Fibroblast of skin of back (primary cell): ENCODE data around the gene PLCB3.
"Not testable (repeated sequence)": the region's sequence is repeated elsewhere in the genome, so short reads cannot be mapped to it uniquely, and the experiment has no call there.

Source experiments
- DNase-seq: peaks from one replicate; pipeline ENCODE4 v3.0.0-alpha.2; 2013

PLCB3 gene

DNA sequence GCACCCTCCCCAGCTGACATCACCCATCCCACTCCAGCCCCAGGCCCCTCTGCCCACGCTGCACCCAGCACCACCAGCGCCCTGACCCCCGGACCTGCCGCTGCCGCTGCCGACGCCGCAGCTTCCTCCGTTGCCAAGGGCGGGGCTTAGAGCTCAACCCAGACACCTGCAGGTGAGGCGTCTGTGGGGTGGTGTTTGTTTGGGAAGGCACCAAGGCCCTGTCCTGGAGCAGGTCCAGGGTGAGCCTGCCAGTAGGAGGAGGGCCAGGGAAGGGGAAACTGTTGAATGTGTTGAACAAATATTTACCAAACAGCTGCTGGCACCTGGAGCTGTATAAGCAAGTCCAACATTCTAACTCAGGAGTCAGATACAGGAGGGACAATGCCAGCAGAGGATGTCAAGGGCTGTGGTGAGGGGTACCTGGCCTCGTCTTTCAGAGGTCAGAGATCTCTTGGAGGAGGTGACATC, 13.8 kb upstream of the PLCB3 start:
- DNase-seq = no peak

DNA sequence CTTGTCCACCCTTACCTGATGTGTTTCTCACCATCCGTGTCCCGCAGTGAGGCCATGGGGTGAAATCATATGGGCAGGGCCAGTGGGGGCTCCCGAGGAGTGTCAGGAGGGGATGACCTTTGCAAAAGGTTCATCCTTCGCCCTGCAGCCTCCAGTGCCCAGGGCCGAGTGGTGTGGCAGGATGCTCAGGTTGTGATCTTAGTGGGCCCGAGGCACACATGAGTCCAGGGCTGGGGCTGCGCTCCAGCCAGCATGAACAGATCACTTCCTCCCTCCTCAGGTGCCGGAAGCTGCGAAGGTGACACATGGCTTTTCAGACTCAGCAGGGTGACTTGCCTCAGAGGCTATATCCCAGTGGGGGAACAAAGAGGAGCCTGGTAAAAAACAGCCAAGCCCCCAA, 13.3 kb upstream of the PLCB3 start:
- DNase-seq = no peak

DNA sequence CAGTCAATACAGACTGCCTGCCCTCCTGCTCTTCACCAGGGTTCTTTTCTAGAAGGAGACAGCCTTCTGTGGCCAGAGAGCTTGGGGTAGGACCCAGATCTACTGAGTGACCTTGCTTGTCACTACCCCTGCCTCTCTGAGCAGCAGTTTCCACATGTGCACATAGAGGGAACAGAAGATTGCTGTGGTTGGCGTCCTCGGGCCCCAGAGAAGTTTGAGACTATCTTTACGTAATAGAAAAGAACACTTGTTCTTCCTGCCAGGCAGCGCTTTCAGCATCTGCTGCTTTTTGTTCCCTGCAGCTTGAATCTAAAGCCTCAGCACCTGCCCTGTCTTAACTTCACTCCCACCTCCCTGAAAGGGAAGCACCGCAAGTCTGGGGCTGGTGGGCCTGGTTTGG, 12.3 kb upstream of the PLCB3 start:
- no peak for DNase-seq

DNA sequence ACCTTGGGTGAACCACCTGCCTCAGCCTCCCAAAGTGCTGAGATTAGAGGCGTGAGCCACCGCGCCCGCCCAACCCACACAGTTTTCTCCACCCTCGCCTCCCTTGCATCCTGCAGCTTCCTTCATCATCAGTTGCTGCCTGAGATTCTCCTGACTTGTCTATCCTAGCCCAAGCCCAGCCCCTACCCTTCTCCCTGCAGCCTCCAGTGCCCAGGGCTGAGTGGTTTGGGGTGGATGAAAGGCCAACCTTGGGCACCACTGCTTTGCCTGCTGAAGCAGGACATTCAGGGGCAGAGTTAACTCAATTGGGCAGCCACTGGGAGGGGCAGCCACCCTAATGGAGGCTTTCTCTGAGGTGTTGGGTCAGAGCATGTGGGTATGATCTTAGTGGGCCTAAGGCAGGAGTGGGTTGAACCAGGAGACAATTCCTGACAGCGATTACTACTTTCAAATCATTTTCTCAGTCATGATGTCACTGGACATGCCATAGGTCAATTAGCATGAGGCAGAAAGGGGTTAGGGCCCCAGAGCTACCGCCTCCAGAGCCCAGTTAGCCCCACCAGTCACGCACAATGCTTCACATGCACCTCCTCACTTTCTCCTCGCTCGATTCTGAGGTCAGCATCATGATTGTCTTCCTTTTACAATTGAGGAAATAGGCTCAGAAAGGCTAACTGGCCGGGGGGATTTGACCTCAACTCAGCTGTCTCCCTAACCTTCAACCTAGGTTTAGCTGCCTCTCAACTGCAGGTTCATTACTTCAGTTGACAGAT, 11.5 kb upstream of the PLCB3 start:
- DNase-seq = no peak

DNA sequence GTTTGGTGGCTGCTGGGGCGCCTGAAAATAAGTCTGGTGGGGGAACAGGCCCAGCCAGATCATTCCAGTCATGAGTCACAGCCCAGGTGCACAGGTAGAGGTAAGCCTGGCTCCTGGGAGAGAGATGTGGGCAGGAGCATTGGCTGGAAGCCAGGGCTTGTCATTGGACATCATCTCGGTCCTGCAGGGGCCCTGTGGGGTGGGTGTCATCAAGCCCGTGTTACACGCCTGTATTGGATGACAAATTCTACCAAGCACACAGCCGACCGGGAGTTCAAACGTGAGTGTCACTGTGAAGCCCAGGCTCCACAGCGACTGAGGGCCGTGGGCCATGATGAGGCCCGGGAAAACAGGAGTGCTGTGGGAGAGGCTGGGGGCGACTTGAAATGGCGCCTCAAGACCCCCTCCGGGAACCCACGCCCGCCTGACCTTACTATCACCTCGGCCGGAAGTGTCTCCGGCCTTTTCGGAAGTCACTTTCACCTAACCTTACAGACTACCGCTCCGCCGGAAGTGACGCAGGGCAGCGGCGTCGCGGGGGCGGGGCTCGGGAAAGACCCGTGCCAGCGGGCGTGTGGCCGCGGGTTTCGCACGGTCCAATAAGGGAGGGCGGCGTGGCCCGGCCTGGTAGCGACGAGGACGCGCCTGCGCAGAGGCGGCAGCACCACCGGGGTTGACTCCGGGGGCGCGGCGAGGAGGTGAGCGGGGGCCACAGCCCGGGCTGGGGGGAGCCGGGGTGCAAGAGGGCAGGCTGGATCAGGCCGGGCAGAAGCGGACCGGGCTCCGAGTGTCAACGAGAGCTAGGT, 10.7 kb upstream of the PLCB3 start, which contains the start of gene FKBP2:
Gene FKBP2, plus strand, starts transcription at position 661 of the 806 bp plus-strand sequence. CDS start 1,293 bp downstream, outside the sequence.
- peak; percentile 96 for DNase-seq

DNA sequence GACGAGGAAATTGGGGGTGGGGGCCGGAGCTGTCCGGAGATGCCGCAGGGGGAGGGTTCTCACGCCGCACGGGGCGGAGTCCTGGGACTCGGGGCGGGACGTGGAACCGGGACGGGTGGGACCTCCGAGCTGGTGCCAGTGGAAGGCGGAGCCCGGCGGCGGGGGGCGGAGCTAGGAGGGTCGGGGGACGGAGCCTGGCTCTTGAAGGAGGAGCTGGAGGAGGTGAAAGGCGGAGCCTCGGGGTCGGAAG, 10.2 kb upstream of the PLCB3 start:
- peak; percentile 98 for DNase-seq

DNA sequence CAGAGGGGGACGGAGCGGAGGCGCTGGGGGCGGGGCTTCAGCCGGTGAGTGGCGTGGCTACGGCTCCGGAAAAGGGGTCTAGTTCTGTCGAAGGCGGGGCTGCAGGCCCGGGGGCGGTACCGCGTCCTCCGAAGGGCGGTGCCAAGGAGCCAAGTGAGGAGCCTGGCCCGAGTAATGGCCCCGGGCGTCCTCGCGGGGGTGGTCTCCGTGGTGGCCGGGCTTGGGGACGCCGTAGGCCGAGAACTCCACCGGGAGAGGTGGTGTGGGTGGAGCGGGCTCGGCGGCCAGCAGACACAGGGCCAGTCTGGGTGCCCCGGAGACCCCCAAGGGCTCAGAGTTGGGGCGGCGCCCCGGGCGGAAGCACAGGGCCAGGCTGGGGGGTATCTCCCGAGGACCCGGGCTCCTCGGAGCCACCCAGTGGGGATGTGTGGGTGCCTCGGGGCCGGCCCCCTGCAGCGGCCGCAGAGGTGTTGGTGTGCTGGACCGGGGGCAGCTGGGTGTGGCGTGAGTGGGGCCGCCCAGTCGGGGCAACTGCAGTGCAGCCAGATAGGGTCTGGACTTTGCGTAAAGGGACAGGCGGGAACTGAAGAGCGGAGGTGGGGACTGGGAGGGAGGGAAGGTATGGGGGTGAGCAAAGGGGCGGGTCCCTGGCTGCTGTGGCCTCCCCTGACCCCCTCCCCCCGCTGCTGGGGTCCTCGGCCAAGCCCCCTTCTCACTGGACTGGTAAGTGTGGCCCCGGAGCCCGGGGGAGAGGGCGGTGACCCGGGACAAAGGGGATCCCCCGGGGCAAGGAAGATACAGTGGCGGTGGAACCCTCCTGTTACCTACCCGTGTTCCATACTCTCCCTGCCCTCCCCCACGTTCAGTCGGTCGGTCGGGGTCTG, 9.6 kb upstream of the PLCB3 start:
- peak; percentile 39 for DNase-seq

DNA sequence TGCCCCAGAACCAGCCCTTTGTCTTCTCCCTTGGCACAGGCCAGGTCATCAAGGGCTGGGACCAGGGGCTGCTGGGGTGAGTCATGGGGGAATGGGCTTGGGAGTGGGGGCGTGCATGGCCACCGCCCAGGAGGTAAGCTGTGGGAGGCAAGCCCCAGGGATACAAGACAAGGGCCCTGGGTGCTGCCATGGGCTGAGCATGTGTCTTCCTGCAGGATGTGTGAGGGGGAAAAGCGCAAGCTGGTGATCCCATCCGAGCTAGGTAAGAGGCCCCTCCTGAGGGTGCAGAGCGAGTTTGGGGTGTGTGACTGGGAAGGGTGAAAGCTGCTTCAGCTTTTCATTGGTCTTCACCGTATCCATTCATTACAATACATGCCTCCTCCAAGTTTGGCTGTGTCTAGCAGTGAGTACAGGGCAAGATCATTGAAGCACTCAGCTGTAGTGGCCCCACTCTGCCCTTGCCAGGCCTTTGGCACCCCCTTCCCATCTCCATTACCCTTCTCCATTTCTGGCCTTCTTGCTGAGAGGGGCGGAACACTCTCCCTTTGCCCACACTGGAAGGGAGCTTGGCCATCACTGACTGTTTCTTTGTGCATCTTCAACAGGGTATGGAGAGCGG, 8.0 kb upstream of the PLCB3 start:
- DNase-seq = no peak

DNA sequence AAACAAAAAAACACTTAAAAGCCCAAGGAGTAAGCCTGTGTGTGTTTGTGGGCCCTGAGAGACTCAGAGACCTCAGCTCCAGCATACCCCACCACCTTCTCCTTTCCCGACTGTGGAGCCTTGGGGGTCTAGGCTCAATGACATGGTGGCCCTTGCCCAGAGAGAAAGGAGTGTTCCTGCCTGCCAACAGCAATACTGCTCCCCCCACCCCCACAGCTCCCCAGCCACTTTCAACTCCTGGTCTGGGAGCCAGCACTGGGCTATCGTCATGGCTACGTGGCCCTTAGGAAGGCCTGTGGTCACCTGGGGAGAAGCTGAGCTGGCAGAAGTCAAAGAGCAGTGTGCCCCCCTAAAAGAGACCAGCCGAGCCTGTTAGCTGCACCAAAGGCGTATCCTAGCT, 7.2 kb upstream of the PLCB3 start:
- no peak for DNase-seq

DNA sequence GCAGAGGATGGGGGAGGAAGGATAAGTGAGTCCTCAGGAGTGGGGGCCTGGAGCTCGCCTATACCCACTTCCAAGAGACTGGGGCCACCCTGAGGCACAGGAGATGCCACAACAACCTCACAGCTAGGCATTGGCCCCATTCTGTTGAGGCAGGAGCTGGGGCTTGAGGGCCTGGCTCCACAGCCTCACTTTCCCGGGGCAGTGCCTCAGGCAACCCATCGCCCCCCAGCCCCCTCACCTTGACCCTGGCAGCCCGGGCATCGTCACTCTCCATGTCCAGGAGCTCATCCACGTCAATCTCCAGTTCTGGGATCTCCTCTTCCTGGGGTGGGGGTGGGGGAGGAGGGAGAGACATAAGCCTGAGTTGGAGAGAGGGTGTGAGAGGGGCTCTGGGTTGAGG, 6.4 kb upstream of the PLCB3 start:
- DNase-seq = no peak

DNA sequence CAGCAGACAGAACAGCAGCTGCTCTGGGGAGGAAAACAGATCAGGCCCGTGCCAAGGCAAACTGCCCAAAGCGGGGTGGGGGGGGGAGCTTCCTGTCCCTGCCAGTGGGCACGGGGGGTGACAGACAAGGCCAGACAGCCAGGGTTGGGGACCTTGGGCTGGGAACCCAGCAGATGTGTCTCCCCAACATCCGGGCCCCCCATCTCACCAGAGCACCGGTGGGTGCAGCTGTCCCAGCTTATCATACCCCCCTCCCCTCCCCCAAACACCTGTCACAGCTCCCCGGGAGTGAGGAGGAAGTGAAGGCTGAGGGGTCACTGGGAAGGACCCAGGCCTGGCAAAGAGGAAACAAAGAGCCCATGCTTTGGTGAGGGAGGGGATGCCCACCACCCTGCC, 5.9 kb upstream of the PLCB3 start:
- DNase-seq = no peak

DNA sequence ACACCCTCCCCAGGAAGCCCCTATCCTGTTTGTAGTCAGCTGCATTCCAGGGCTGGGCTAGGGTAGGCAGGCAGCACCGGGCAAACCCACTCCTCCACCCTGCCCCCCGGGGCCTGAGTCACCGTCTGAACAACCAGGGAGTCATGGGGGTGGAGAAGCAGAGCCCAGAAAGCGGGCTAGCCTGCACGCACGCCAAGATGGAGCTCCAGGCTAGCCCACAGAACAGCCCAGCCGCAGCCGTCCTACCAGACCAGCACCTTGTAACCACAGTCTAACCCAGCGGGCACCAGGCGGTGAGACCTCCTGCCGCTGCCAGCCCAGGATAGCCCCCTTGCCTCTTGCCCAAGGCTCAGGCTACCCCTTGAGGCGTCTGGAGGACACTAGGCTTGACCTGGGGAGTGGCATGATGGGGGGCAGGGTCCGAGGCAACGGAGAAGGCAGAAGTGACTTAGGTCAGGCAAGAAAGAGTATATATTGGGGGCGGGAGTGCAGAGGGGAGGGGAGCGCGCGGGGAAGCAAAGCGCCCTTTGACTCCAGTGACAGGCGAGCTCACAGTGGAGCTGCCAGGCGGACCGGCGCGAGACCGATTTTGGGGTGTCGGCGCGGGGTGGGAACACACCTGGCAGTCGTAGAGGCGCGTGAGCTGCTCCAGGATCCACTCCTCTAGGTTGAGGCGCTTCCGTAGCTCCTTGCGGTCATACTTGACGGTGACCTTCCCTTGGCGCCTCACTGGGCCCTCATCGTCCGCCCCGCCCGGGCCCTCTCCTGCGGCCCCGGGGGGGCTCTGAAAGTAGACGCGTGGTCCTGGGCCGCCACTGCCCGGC, 5.3 kb upstream of the PLCB3 start:
- peak; percentile 98 for DNase-seq

DNA sequence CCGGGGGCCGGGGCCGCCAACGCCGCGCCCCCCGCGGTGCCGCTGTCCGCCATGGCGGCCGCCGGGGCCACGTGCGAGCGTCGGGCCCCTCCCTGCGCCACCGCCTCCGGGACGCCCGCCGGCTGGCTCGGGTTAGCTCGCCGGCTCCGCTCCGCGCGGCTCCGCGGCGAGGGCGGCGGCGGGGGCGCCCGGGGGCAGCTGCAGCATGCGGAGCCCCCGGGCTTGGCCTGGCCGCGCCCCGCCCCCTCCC, 4.8 kb upstream of the PLCB3 start:
- DNase-seq = not testable (repeated sequence)

DNA sequence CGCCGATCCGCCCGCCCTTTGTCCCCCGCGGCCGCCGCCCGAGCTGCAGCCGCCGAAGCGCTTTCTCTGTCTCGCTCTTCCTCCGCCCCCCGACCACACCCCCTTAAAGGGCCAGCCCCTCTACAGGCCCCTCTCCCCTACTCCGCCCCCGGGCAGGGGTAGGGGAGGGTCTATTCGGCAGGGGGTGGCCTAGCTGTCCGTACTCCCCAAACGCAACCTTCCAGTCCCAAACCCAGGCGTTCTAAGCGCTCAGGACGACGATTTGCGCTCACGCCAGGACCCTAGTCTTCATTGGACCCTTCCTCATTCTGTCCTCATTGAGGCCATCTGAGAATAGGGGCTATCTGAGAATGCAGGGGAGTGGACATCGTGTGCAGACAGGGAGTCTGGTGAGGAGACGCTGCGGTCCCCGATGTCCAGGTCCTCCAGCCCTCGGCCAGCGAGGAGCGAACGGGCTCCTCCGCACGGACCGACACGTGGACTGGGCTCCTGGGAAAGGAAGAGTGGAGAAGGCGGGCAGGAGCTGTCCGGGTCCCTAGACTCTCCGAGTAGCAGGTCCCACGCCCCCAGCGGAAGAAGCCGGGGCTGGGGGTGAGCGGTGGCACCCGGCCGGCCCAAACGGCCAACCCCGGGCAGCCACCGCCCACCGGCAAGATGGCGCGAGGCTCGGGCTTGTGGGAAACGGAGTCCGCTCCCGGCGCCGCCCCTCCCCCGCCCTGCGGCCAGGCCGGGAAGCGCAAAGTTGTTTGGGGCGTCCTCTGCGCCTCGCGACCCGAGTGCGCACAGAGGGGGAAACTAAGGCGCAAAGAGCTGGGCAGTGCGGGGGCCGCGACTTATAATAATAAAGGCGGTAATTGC, 4.2 kb upstream of the PLCB3 start, which contains the start of gene PPP1R14B:
Gene PPP1R14B, minus strand, starts transcription at position 73 of the 858 bp plus-strand sequence. CDS start 270 bp downstream, outside the sequence.
- DNase-seq = peak; percentile 93

DNA sequence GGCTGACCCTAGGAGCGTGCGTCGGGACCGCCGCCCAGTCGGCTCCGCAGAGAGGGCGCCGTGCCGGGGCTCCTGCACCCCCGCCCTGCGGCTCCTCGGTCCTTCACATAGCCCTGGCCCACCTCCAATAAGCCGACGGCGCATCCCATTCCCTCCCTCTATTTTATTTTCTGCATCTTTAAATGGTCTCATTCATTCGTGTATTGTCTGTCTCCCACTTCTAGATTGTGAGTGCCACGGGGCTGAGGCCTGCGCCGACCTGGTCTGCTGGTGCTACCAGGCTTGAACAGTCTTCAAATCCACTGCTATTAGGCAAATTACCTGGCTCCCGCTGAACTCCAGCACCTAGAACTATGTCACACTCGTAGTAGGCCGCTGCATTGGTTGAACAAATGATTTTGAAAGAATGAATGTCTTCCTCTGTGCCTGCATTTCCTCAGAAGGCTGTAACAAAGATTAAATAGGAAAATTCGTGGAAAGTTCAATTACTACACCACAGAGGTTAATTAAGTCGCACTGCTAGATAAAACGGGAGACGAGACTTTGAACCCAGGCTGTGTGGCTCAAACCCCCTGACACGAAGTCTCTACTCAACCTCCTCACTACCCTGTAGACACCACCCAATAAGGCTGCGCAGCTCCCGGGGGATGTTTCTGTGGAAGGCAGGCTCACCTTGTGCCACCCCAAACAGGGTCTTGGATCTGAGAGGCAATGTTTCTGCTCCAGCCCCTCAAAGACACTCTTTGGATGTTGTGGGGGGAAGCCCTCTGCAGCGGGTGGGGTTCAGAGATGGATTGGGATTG, 3.4 kb upstream of the PLCB3 start:
- DNase-seq = no peak

DNA sequence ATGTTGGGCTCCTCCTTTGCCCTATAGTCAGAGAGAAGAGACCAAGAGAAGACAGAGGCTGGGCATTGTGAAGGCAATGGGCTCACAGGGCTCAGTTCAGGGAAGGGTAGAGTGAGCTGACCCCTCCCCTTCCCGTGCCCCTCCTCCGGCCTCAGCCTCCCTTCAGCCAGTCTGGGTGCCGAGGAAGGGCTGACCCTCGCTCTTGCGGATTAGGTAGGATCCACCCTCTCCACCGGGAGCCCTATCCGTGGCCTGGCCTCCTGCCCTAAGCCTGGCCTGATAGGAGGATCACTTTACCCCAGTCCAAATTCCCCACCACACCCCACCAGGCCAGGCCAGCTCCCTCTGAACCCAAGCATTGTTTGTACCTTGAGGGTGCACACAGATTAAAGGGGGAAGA, 2.8 kb upstream of the PLCB3 start:
- no peak for DNase-seq

DNA sequence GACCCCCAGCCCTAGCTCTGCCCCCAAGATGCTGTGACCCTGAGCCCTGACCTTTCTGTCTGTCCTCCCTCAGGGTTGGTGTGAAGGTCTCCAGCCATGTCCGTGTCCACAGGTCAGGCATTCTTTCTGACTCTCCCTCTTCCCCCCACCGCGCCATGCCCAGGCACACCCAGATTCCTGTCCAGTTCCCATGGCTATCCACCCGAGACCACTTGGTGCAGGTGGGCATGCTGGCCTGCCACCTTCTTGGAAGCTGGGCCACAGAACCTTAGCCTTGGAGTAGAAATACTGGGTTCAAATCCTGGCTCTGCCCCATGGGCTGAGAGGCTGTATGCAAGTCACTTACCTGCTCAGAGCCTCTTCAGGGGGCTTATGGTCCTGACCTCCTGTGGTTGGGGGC, 2.3 kb upstream of the PLCB3 start:
- DNase-seq = no peak

DNA sequence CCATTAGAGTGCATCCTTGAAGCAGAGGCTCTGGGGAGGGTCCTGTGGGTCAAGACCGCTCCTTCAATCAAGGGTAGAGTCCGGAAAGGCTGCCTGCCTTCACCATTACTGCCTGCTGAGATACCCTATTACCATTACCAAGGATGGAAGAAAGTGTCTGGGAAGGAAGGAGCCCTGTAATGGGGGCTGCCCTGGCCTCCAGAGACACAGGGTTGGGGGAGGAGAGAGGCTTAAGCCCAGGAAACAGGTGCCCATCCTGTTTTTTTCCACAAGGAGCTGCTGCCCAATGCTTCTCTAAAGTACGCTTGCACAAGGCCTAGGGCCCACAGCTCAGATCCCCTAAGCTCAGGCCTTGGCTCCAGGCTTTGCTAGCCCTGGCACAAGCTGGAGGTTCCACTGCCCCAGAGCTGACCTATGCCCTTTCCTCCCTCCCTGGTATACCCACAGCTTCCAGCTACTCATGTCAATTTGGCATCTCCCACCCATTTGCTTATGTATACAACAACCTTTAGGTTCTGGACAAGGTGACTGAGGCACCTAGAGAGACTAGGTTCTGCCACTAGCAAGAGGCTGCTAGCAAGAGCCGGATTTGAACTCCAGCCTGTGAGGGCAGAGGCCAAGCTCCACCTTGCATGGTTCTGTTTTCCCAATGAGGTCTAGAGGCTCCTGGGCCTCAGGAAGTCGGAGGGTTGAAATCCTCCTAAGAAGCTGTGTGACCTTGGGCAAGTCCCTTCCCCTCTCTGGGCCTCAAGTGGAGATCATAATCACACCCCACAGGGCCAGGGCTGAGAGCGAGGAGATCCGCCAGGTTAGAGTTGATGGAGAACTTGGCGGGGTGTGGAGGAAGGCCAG, 1.5 kb upstream of the PLCB3 start:
- DNase-seq = no peak

DNA sequence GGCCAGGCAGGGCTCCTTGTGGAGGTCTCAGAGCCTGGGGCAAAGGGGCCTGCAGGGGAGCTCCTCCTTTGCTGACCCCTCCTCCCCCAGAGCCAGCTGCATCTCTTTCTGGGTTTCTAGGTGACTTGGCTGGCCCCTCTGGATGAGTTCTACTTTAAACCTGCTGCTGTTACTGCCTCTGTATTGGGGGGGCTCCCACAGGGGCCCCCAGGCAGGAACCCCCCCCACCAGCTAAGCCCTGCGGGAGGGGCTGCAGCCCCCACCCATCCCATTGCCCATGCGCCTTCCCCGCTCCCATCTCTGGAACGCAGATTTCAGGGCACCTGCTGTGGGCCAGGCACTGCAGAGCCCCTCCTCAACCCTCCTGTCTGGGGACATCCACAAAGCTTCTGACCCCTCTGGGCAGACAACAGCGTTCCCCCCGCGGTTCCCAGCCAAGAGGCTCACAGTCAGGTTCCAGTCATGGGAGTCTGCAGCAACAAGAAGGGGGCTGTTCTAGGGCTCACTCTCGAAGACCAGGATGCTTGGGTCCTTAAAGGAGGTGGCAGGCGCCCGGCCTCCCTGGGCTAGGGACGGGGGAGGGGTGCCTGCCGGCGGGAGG, 815 bp upstream of the PLCB3 start:
- DNase-seq = no peak
